NCI-H1694 (cell line): ENCODE data around the gene RAD51.
"Not testable (repeated sequence)": the region's sequence is repeated elsewhere in the genome, so short reads cannot be mapped to it uniquely, and the experiment has no call there.

Experiments used
- DNase-seq: peaks from one replicate; lab custom pipeline; 2025; lab: John Stamatoyannopoulos, UW

RAD51 gene

GRCh38 chr15:40694688-40695468 lies at the start of gene RAD51:
Gene RAD51, plus strand, starts transcription at chr15:40695174. Its CDS starts 3,585 bp downstream, at chr15:40698759.
- DNase-seq: peak; percentile 62

GRCh38 chr15:40647523-40647922 lies 47.5 kb upstream of the RAD51 start:
- DNase-seq: no peak

GRCh38 chr15:40650479-40650878 lies 44.5 kb upstream of the RAD51 start:
- DNase-seq: no peak

GRCh38 chr15:40660686-40661085 lies 34.3 kb upstream of the RAD51 start:
- no peak for DNase-seq

- no peak for DNase-seq
Observed at GRCh38 chr15:40664909-40665308, 30.1 kb upstream of the RAD51 start.

GRCh38 chr15:40676290-40676689 lies 18.7 kb upstream of the RAD51 start:
- not testable (repeated sequence) for DNase-seq

- not testable (repeated sequence) for DNase-seq
Observed at GRCh38 chr15:40676906-40677305, 18.1 kb upstream of the RAD51 start.

- no peak for DNase-seq
Observed at GRCh38 chr15:40680151-40680550, 14.8 kb upstream of the RAD51 start.

GRCh38 chr15:40680959-40681358 lies 14.0 kb upstream of the RAD51 start:
- not testable (repeated sequence) for DNase-seq

GRCh38 chr15:40684381-40684780 lies 10.6 kb upstream of the RAD51 start:
- DNase-seq: no peak

GRCh38 chr15:40685376-40685775 lies 9.6 kb upstream of the RAD51 start:
- no peak for DNase-seq

- DNase-seq: no peak
Observed at GRCh38 chr15:40688932-40689799, 5.8 kb upstream of the RAD51 start.

- no peak for DNase-seq
Observed at GRCh38 chr15:40691737-40692136, 3.2 kb upstream of the RAD51 start.

GRCh38 chr15:40693904-40694687 lies 878 bp upstream of the RAD51 start:
- DNase-seq: no peak

GRCh38 chr15:40695469-40695890 lies 506 bp downstream of the RAD51 start:
- DNase-seq: no peak

GRCh38 chr15:40696228-40696627 lies 1.3 kb downstream of the RAD51 start:
- no peak for DNase-seq

- DNase-seq: no peak
Observed at GRCh38 chr15:40697916-40698315, 2.9 kb downstream of the RAD51 start.

- no peak for DNase-seq
Observed at GRCh38 chr15:40702077-40702476, 7.1 kb downstream of the RAD51 start.

GRCh38 chr15:40706121-40706520 lies 11.1 kb downstream of the RAD51 start:
- DNase-seq: no peak

GRCh38 chr15:40714144-40714543 lies 19.2 kb downstream of the RAD51 start:
- no peak for DNase-seq

GRCh38 chr15:40716165-40716564 lies 21.2 kb downstream of the RAD51 start:
- no peak for DNase-seq

GRCh38 chr15:40721701-40722100 lies 26.7 kb downstream of the RAD51 start:
- DNase-seq: no peak
